Breast epithelium (tissue), 3 donors: ENCODE measurements around the gene CNIH1.

Experiments used
- CTCF ChIP-seq, 3 donors: fragments of 450-650 bp; IDR thresholded peaks; one replicate each; pipeline ENCODE4 v1.5.1; 2016 to 2017; ENCODE audit warnings: antibody characterized with exemption in 3 of 3, mild to moderate bottlenecking in 3 of 3, moderate library complexity in 3 of 3
- POLR2A ChIP-seq: fragments of 450-650 bp; IDR thresholded peaks from one replicate; pipeline ENCODE4 v1.6.1; 2016; ENCODE audit warnings: antibody characterized with exemption, mild to moderate bottlenecking, moderate library complexity
- POLR2AphosphoS5 ChIP-seq, 3 donors: sonication (generic); formaldehyde crosslinking; IDR thresholded peaks; one replicate each; pipeline ENCODE4 v1.6.1; 2017; ENCODE audit warnings: antibody characterized with exemption in 3 of 3

GRCh38 chr14:54462048-54462447 lies 20.9 kb upstream of the CNIH1 start:
- TF ChIP-seq CTCF (IDR thresholded peaks at IDR 0.05): no peak
- no peak for TF ChIP-seq POLR2A
- no peak for TF ChIP-seq POLR2AphosphoS5 (IDR thresholded peaks at IDR 0.05)
